HepG2 (cell line): ENCODE results near the gene CPXM2. TPM values are rescaled to one million over a fixed set of nuclear protein-coding genes. Genes with fewer than 3 reads are reported as not detected.

ENCODE experiments used
- ATAC-seq: fragments of 200-7000 bp; cut with Tn5 transposase; 3 replicates; pipeline ENCODE4 v1.9.1; 2020; ENCODE audit warnings: mild to moderate bottlenecking, moderate library complexity
- BruUV-seq: library from RNA; stranded (reverse); fragments of 400-500 nt; replicated peaks from 2 replicates; lab custom pipeline; 2021; lab: Mats Ljungman, UMichigan
- CTCF ChIA-PET: fragments of 300-600 bp; formaldehyde crosslinking; extraction: SDS; loops from one replicate; lab custom pipeline; 2021; ENCODE audit warnings: low total read pairs, inconsistent platforms, low intra/inter-chr PET ratio; lab: Yijun Ruan, JAX
- POLR2A ChIA-PET: fragments of 350-600 bp; sonication (Branson Sonifier 250); formaldehyde crosslinking; loops from one replicate; lab custom pipeline; 2020; ENCODE audit warnings: antibody characterized with exemption, inconsistent platforms; lab: Yijun Ruan, JAX
- DNase-seq: peaks from one replicate; pipeline ENCODE4 v3.0.0-alpha.2; 2015; ENCODE audit warnings: low spot score
- FAIRE-seq: peaks from 3 replicates; lab custom pipeline; 2011; peaks lifted over from hg19 to GRCh38; lab: Jason Lieb, UNC
- H2AFZ ChIP-seq: one replicate; pipeline ENCODE4 v1.6.1; 2011; ENCODE audit warnings: low read length, inconsistent platforms
- H3K27ac ChIP-seq: fragments of 300-600 bp; 3 replicates; pipeline ENCODE4 v1.8.0; 2011; ENCODE audit warnings: mixed run types, mild to moderate bottlenecking, mixed read lengths, low read length, inconsistent platforms; ENCODE audit not compliant: insufficient read depth; ENCODE audit errors: extremely low read length
- H3K27me3 ChIP-seq, 2 experiments: fragments of 200-600 bp in 1 of 2; 2 replicates in 1 of 2; 3 replicates in 1 of 2; pipeline versions ENCODE4 v1.6.0 to v1.8.0; 2011; ENCODE audit warnings: low read length in 2 of 2, mild to moderate bottlenecking in 2 of 2, moderate library complexity in 2 of 2, inconsistent platforms in 1 of 2; ENCODE audit not compliant: insufficient read depth in 2 of 2, control insufficient read depth in 1 of 2
- H3K36me3 ChIP-seq, 2 experiments: fragments of 200-600 bp in 1 of 2; replicated peaks in 1 of 2; 2 replicates in 1 of 2; 3 replicates in 1 of 2; pipeline versions ENCODE4 v1.5.1 to v1.8.0; 2011; ENCODE audit warnings: low read length in 2 of 2, inconsistent platforms in 1 of 2; ENCODE audit not compliant: insufficient read depth in 2 of 2, control insufficient read depth in 1 of 2
- H3K4me1 ChIP-seq: 2 replicates; pipeline ENCODE4 v1.5.1; 2012; ENCODE audit warnings: low read length, inconsistent platforms; ENCODE audit not compliant: insufficient read depth
- H3K4me2 ChIP-seq: 2 replicates; pipeline ENCODE4 v1.6.0; 2011; ENCODE audit warnings: low read depth, low read length, inconsistent platforms
- H3K4me3 ChIP-seq, 3 experiments: fragments of 200-600 bp in 1 of 3; sonication (generic), shearing (Covaris generic) in 1 of 3; replicated peaks in 1 of 3; 2 replicates each; pipeline ENCODE4 v1.5.1; 2011 to 2016; ENCODE audit warnings: low read length in 3 of 3, inconsistent platforms in 2 of 3, low read depth in 2 of 3, mild to moderate bottlenecking in 2 of 3, control low read depth in 1 of 3, mixed read lengths in 1 of 3; ENCODE audit not compliant: insufficient read depth in 1 of 3
- H3K79me2 ChIP-seq: one replicate; pipeline ENCODE4 v1.6.1; 2011; ENCODE audit warnings: low read length, inconsistent platforms; ENCODE audit not compliant: insufficient read depth
- H3K9ac ChIP-seq: 2 replicates; pipeline ENCODE4 v1.6.0; 2011; ENCODE audit warnings: mild to moderate bottlenecking, low read depth, low read length, inconsistent platforms; ENCODE audit not compliant: insufficient read depth
- H3K9me3 ChIP-seq: 2 replicates; pipeline ENCODE4 v1.5.1; 2012; ENCODE audit warnings: mild to moderate bottlenecking, low read length
- H4K20me1 ChIP-seq: 2 replicates; pipeline ENCODE4 v1.6.0; 2011; ENCODE audit warnings: inconsistent platforms, mild to moderate bottlenecking, low read length, moderate library complexity; ENCODE audit not compliant: insufficient read depth
- CENPT ChIP-seq: sonication (generic); formaldehyde crosslinking; IDR thresholded peaks from 2 replicates; pipeline ENCODE4 v1.8.0; 2022; ENCODE audit warnings: low read depth, mild to moderate bottlenecking, moderate library complexity, missing genetic modification reagents
- HDAC1 ChIP-seq: sonication (generic); formaldehyde crosslinking; IDR thresholded peaks from 2 replicates; pipeline ENCODE4 v1.5.1; 2020; ENCODE audit warnings: mild to moderate bottlenecking, missing genetic modification reagents
- NRL ChIP-seq: sonication (generic); formaldehyde crosslinking; IDR thresholded peaks from 2 replicates; pipeline ENCODE4 v1.5.0; 2020; ENCODE audit warnings: missing genetic modification reagents, mild to moderate bottlenecking, moderate library complexity, borderline replicate concordance
- PCBP1 ChIP-seq: fragments of 200-400 bp; formaldehyde crosslinking; IDR thresholded peaks from 2 replicates; pipeline ENCODE4 v1.6.1; 2017; ENCODE audit warnings: mild to moderate bottlenecking, low read depth, low read length, borderline replicate concordance
- RFXANK ChIP-seq: IDR thresholded peaks from 2 replicates; pipeline ENCODE4 v1.6.1; 2016
- SNRNP70 ChIP-seq: fragments of 200-400 bp; formaldehyde crosslinking; IDR thresholded peaks from 2 replicates; pipeline ENCODE4 v1.6.1; 2017; ENCODE audit warnings: mild to moderate bottlenecking, low read depth, low read length, moderate library complexity
- SOX6 ChIP-seq, 2 experiments: fragments of 450-650 bp in 1 of 2; sonication (generic) in 1 of 2; formaldehyde crosslinking in 1 of 2; IDR thresholded peaks; 2 replicates each; pipeline versions ENCODE4 v1.4.0 to v1.6.1; 2017 to 2020; ENCODE audit warnings: antibody characterized with exemption in 1 of 2, mild to moderate bottlenecking in 1 of 2, missing genetic modification reagents in 1 of 2
- ZFP41 ChIP-seq: sonication (generic); formaldehyde crosslinking; IDR thresholded peaks from 2 replicates; pipeline ENCODE4 v1.4.0; 2020; ENCODE audit warnings: mild to moderate bottlenecking, missing genetic modification reagents, borderline replicate concordance
- ZNF180 ChIP-seq: sonication (generic); formaldehyde crosslinking; IDR thresholded peaks from 2 replicates; pipeline ENCODE4 v1.4.0; 2020; ENCODE audit warnings: low read depth, missing genetic modification reagents, borderline replicate concordance
- WGBS: methylation state at CpG from one replicate; pipeline ENCODE4 v1.1.6; 2017; ENCODE audit warnings: low lambda C conversion rate; 5-methylcytosine and 5-hydroxymethylcytosine counted together
- in situ Hi-C: cut with HindIII; loops from 2 replicates; pipeline ENCODE4 v1.10.0; 2017; ENCODE audit warnings: low pct_unique_long_range_greater_than_20kb; ENCODE audit not compliant: extremely low pct_ligation_motif_present
- intact Hi-C: fragments of 100-400 bp; cut with micrococcal nuclease; formaldehyde crosslinking; loops from one replicate; pipeline ENCODE4 v1.10.0; 2022; ENCODE audit not compliant: unreplicated experiment
- polyA plus RNA-seq, 8 experiments: library from polyadenylated mRNA; depleted of rRNA in 3 of 8; stranded (reverse) in 7 of 8; unstranded in 1 of 8; fragments of >200 nt; fragmentation: Illumina TruSeq in 4 of 8; extraction: Trizol in 4 of 8; gene quantifications; 2 replicates each; pipeline versions ENCODE4 v1.2.1 to v1.2.3, GENCODE V29; 2011 to 2016; ENCODE audit warnings: low read depth in 4 of 8, missing spikeins in 1 of 8, mixed read lengths in 1 of 8; ENCODE audit not compliant: insufficient read depth in 1 of 8
- total RNA-seq, 5 experiments: library from RNA; depleted of rRNA; stranded (reverse); fragments of >200 nt; fragmentation: Illumina TruSeq; extraction: Trizol; gene quantifications; 2 replicates each; pipeline ENCODE4 v1.2.3, GENCODE V29; 2016; ENCODE audit warnings: low read depth in 1 of 5
- TF ChIP-seq, protein P1 (sequence below): sonication (generic); formaldehyde crosslinking; IDR thresholded peaks from 2 replicates; pipeline ENCODE4 v1.4.0; 2020; ENCODE audit warnings: missing genetic modification reagents
- TF ChIP-seq, protein P2 (sequence below): sonication (generic); formaldehyde crosslinking; IDR thresholded peaks from 2 replicates; pipeline ENCODE4 v1.8.0; 2022; ENCODE audit warnings: missing genetic modification reagents, mild to moderate bottlenecking, borderline replicate concordance
- TF ChIP-seq, protein P3 (sequence below): sonication (generic); formaldehyde crosslinking; IDR thresholded peaks from 2 replicates; pipeline ENCODE4 v1.9.0; 2021; ENCODE audit warnings: missing genetic modification reagents, mild to moderate bottlenecking, borderline replicate concordance
- TF ChIP-seq, protein P4 (sequence below): sonication (generic); formaldehyde crosslinking; IDR thresholded peaks from 2 replicates; pipeline ENCODE4 v1.4.0; 2020; ENCODE audit warnings: mild to moderate bottlenecking, missing genetic modification reagents, borderline replicate concordance
- TF ChIP-seq, protein P5 (sequence below): sonication (generic); IDR thresholded peaks from 2 replicates; pipeline ENCODE4 v1.6.1; 2016; ENCODE audit warnings: low read depth, borderline replicate concordance

CPXM2 gene
- total and polyA plus RNA-seq, 2 of the 13 experiments (the other 11 are each of a cell fraction or from before 2014, with no cell fraction given) = 0.03 TPM; not detected in 1

DNA sequence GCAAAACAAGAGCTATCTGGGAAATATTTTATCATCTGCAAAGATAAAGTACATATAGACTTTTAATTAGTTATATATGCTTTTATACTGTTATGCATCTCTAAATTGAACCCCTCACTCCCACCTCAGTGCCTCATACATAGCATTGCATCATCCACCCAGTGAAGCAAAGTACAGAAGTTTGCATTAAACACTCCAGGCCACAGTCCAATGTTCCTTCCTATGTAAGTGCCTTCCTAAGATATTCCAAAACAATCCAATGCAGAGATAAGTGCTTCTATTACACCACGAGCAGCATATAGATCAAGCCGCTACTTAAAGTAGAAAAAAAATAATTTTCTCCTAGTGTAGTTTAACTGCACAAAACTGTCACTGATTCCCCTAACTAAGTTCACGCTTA, 3.4 kb downstream of the CPXM2 start:
- DNase-seq = no peak

More for the DNA sequence above, 3.4 kb downstream of the CPXM2 start:
- TF ChIP-seq, protein P1, sequence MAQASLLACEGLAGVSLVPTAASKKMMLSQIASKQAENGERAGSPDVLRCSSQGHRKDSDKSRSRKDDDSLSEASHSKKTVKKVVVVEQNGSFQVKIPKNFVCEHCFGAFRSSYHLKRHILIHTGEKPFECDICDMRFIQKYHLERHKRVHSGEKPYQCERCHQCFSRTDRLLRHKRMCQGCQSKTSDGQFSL (CRISPR knock-in tag) = no peak
- no peak for TF ChIP-seq CENPT (CRISPR knock-in tag)
- TF ChIP-seq ZNF180 (CRISPR knock-in tag) = no peak
- no peak for TF ChIP-seq PCBP1
- TF ChIP-seq NRL (CRISPR knock-in tag) = no peak
- no peak for TF ChIP-seq SNRNP70
- no peak for TF ChIP-seq SOX6 (IDR thresholded peaks at IDR 0.05)
- TF ChIP-seq SOX6 (CRISPR knock-in tag; IDR thresholded peaks at IDR 0.05) = no peak
- no peak for TF ChIP-seq ZFP41 (CRISPR knock-in tag)
- TF ChIP-seq, protein P2, sequence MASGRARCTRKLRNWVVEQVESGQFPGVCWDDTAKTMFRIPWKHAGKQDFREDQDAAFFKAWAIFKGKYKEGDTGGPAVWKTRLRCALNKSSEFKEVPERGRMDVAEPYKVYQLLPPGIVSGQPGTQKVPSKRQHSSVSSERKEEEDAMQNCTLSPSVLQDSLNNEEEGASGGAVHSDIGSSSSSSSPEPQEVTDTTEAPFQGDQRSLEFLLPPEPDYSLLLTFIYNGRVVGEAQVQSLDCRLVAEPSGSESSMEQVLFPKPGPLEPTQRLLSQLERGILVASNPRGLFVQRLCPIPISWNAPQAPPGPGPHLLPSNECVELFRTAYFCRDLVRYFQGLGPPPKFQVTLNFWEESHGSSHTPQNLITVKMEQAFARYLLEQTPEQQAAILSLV (CRISPR knock-in tag) = no peak
- TF ChIP-seq, protein P3, sequence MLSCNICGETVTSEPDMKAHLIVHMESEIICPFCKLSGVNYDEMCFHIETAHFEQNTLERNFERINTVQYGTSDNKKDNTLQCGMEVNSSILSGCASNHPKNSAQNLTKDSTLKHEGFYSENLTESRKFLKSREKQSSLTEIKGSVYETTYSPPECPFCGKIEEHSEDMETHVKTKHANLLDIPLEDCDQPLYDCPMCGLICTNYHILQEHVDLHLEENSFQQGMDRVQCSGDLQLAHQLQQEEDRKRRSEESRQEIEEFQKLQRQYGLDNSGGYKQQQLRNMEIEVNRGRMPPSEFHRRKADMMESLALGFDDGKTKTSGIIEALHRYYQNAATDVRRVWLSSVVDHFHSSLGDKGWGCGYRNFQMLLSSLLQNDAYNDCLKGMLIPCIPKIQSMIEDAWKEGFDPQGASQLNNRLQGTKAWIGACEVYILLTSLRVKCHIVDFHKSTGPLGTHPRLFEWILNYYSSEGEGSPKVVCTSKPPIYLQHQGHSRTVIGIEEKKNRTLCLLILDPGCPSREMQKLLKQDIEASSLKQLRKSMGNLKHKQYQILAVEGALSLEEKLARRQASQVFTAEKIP (CRISPR knock-in tag) = no peak
- TF ChIP-seq, protein P4, sequence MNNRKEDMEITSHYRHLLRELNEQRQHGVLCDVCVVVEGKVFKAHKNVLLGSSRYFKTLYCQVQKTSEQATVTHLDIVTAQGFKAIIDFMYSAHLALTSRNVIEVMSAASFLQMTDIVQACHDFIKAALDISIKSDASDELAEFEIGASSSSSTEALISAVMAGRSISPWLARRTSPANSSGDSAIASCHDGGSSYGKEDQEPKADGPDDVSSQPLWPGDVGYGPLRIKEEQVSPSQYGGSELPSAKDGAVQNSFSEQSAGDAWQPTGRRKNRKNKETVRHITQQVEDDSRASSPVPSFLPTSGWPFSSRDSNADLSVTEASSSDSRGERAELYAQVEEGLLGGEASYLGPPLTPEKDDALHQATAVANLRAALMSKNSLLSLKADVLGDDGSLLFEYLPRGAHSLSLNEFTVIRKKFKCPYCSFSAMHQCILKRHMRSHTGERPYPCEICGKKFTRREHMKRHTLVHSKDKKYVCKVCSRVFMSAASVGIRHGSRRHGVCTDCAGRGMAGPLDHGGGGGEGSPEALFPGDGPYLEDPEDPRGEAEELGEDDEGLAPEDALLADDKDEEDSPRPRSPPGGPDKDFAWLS (CRISPR knock-in tag) = no peak
- no peak for TF ChIP-seq RFXANK (CRISPR knock-in tag)
- TF ChIP-seq, protein P5, sequence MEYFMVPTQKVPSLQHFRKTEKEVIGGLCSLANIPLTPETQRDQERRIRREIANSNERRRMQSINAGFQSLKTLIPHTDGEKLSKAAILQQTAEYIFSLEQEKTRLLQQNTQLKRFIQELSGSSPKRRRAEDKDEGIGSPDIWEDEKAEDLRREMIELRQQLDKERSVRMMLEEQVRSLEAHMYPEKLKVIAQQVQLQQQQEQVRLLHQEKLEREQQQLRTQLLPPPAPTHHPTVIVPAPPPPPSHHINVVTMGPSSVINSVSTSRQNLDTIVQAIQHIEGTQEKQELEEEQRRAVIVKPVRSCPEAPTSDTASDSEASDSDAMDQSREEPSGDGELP = no peak
- TF ChIP-seq HDAC1 (CRISPR knock-in tag) = no peak
- TF ChIP-seq, all 625 proteins: peak for 0
- Histone ChIP-seq H4K20me1 (no peaks in the 10 kb centered on the region), H2AFZ (no peak overlapping the region), H3K36me3 (no peaks in the 10 kb centered on the region), H3K4me3 (no peak overlapping the region), H3K9me3 (no peaks in the 10 kb centered on the region), H3K79me2 (no peaks in the 10 kb centered on the region), H3K4me1 (no peaks in the 10 kb centered on the region), H3K27me3 (peaks cover 0 to 4% of the 10 kb centered on the region in 2 experiments; a peak in 2 of 5 replicates), H3K4me2 (no peak overlapping the region), H3K9ac (no peak overlapping the region), H3K27ac (no peak overlapping the region)
- no TSS peak for BruUV-seq
- POLR2A ChIA-PET = no interaction called here
- FAIRE-seq (no peak), ATAC-seq (no peak)
- intact Hi-C loops = no loop called here
- CTCF ChIA-PET = no interaction called here
- WGBS = 25% methylated on average over 3 of the region's 3 CpGs
- in situ Hi-C loops = no loop called here
